Psoas muscle (tissue), 8 donors: ENCODE measurements around the gene SUZ12. TPM values are rescaled to one million over a fixed set of nuclear protein-coding genes. Genes with fewer than 3 reads are reported as not detected.
A peak's percentile ranks its signal among the peaks of the same experiment; 100 is the strongest.
"Not testable (repeated sequence)": the region's sequence is repeated elsewhere in the genome, so short reads cannot be mapped to it uniquely, and the experiment has no call there.

Experiments
- ATAC-seq, 4 donors: fragments of 200-7000 bp; cut with Tn5 transposase; one replicate each; pipeline ENCODE4 v1.9.1; 2020; ENCODE audit warnings: moderate library complexity in 3 of 4, mild to moderate bottlenecking in 2 of 4
- DNase-seq, 2 donors: peaks; one replicate each; pipeline ENCODE4 v3.0.0-alpha.2; 2020
- H3K27ac ChIP-seq: fragments of 200-600 bp; one replicate; pipeline ENCODE4 v1.8.0; 2022
- H3K27me3 ChIP-seq, 3 donors: fragments of 200-600 bp in 1 of 3; one replicate each; pipeline versions ENCODE4 v1.6.1 to v1.8.0; 2013 to 2022; ENCODE audit warnings: low read length in 2 of 3, mild to moderate bottlenecking in 2 of 3, moderate library complexity in 1 of 3; ENCODE audit not compliant: insufficient read depth in 3 of 3
- H3K36me3 ChIP-seq, 2 donors: fragments of 200-600 bp in 1 of 2; one replicate each; pipeline versions ENCODE4 v1.6.1 to v1.8.0; 2013 to 2022; ENCODE audit warnings: low read depth in 1 of 2, mild to moderate bottlenecking in 1 of 2, moderate library complexity in 1 of 2; ENCODE audit not compliant: insufficient read depth in 1 of 2
- H3K4me1 ChIP-seq: fragments of 200-600 bp; one replicate; pipeline ENCODE4 v1.8.0; 2022
- H3K4me3 ChIP-seq: fragments of 200-600 bp; one replicate; pipeline ENCODE4 v1.8.0; 2022; ENCODE audit warnings: mild to moderate bottlenecking
- H3K9me3 ChIP-seq: fragments of 200-600 bp; one replicate; pipeline ENCODE4 v1.8.0; 2022
- CTCF ChIP-seq: fragments of 200-600 bp; IDR thresholded peaks from one replicate; pipeline ENCODE4 v1.8.0; 2022; ENCODE audit warnings: antibody characterized with exemption
- WGBS, 3 donors: extraction: QIAGEN DNeasy Blood & Tissue Kit; methylation state at CpG; one replicate each; pipeline versions ENCODE4 v1.1.6 to v1.1.7; 2013; 5-methylcytosine and 5-hydroxymethylcytosine counted together
- intact Hi-C, 2 donors: fragments of 100-400 bp; cut with DNase I; formaldehyde crosslinking; loops; one replicate each; pipeline versions ENCODE4 v1.11.0 to v1.14.2; 2022
- long read RNA-seq, 2 donors: library from polyadenylated mRNA; unstranded; transcript quantifications; one replicate each; pipeline ENCODE4 v2.0.0, GENCODE V29; 2021
- polyA plus RNA-seq, 3 donors: library from polyadenylated mRNA; stranded (reverse); fragments of 200-250 nt; gene quantifications; one replicate each; pipeline ENCODE4 v1.2.3, GENCODE V29; 2013
- total RNA-seq, 4 donors: library from RNA; stranded (reverse); fragmentation: NEBNext Ultra II Directional in 2 of 4; extraction: Animal tissue kit (Norgen Biotek cat#: 25700) in 2 of 4; gene quantifications; one replicate each; pipeline versions ENCODE4 v1.2.1 to v1.2.4, GENCODE V29; 2021 to 2023
- donor health status: healthy with polysubstance abuse.
- donor health status: DM: no; HTN: no; CAD: no; lungs with moderate emphysema.
- donor health status: Bipolar disorder and iron deficiency.
- donor health status: healthy.
- donor health status: DM: yes; HTN: yes; CAD: no.
- donor health status: DM: no; HTN: no; CAD: no.
- donor health status: DM: no; HTN: no; CAD: no.
- donor health status: DM: yes; HTN: yes; CAD: no.

The SUZ12 gene
- total RNA-seq (10 to 100 TPM in 1 of 4 donors, 1 to 10 TPM in 3; 9.1 to 11.2 (median 9.8) TPM), polyA plus RNA-seq (10 to 100 TPM in 1 of 3 donors, 1 to 10 TPM in 2; 4.7 to 11.5 (median 6.3) TPM)
- long read RNA-seq, donor 1, full-length matches to known transcripts, result 9 of 14 reads
- long read RNA-seq, donor 1, partial matches to known transcripts, result 2 of 14 reads
- long read RNA-seq, donor 1, other reads (novel, unspliced or antisense), result 3 of 14 reads
- long read RNA-seq, donor 2, full-length matches to known transcripts, result 18 of 27 reads
- long read RNA-seq, donor 2, partial matches to known transcripts, result 5 of 27 reads
- long read RNA-seq, donor 2, other reads (novel, unspliced or antisense), result 4 of 27 reads

GRCh38 chr17:31936615-31937609 lies at the start of gene SUZ12:
Gene SUZ12, plus strand, starts transcription at chr17:31937007. Its CDS starts 240 bp downstream, at chr17:31937247.
- peaks cover 0 to 20% of the 10 kb centered on the region in 2 donors for H3K36me3 ChIP-seq
- H3K4me1 ChIP-seq, H3K27me3 ChIP-seq, H3K9me3 ChIP-seq, intact Hi-C loops: not testable (repeated sequence)
- peak within 1 kb of the TSS; percentile 80 for H3K4me3 ChIP-seq
- 0% methylated on average over 47 to 91 of the region's 93 CpGs for WGBS, 3 donors
- H3K27ac ChIP-seq, result peak within 1 kb of the TSS; percentile 82
- peak; percentile 100 for ATAC-seq
- peak; percentile 86 to 93 for DNase-seq

- H3K4me3 ChIP-seq, result no peak overlapping the region
- intact Hi-C loops, result loop anchor here in 1 of 2 donors (10.0 kb wide), 2 partner anchors 107 to 487 kb away; no protein-coding TSS in a partner anchor
- H3K27ac ChIP-seq, result no peak overlapping the region
Observed at GRCh38 chr17:31888124-31888523, 48.7 kb upstream of the SUZ12 start.

GRCh38 chr17:31900877-31901276 lies 35.9 kb upstream of the SUZ12 start:
- Histone ChIP-seq H3K9me3 (no peaks in the 10 kb centered on the region), H3K27me3 (no peaks in the 10 kb centered on the region), H3K4me3 (peak overlapping the region; percentile 94), H3K36me3 (peaks cover 6 to 38% of the 10 kb centered on the region in 2 donors), H3K27ac (peak overlapping the region; percentile 86), H3K4me1 (no peaks in the 10 kb centered on the region)
- no peak for DNase-seq
- TF ChIP-seq CTCF, result no peak
- ATAC-seq, result peak in 1 of 4 donors; percentile 9
- WGBS, 3 donors, result 5 to 10% (median 7%) methylated on average over 5 of the region's 5 CpGs
- intact Hi-C loops, result no loop called here

More at GRCh38 chr17:31888124-31888523, 48.7 kb upstream of the SUZ12 start:
- 88 to 97% (median 93%) methylated on average over 4 of the region's 4 CpGs for WGBS, 3 donors
- Histone ChIP-seq H3K36me3 (peaks cover 15 to 100% of the 10 kb centered on the region in 2 donors), H3K27me3 (no peaks in the 10 kb centered on the region), H3K4me1 (no peaks in the 10 kb centered on the region), H3K9me3 (no peaks in the 10 kb centered on the region)
- DNase-seq (no peak), ATAC-seq (no peak)
- TF ChIP-seq CTCF, result no peak

GRCh38 chr17:31902693-31903092 lies 34.1 kb upstream of the SUZ12 start:
- Histone ChIP-seq H3K9me3 (no peaks in the 10 kb centered on the region), H3K36me3 (peaks cover 6 to 20% of the 10 kb centered on the region in 2 donors), H3K4me3 (no peak overlapping the region), H3K27me3 (no peaks in the 10 kb centered on the region), H3K27ac (no peak overlapping the region), H3K4me1 (no peaks in the 10 kb centered on the region)
- intact Hi-C loops, result no loop called here
- TF ChIP-seq CTCF, result no peak
- WGBS, 3 donors, result 66 to 79% (median 66%) methylated on average over 2 of the region's 2 CpGs
- ATAC-seq, result no peak
- no peak for DNase-seq

GRCh38 chr17:31903401-31903800 lies 33.4 kb upstream of the SUZ12 start:
- DNase-seq (no peak), ATAC-seq (no peak)
- 93 to 95% (median 95%) methylated on average over 16 of the region's 16 CpGs for WGBS, 3 donors
- peaks cover 3 to 13% of the 10 kb centered on the region in 2 donors for H3K36me3 ChIP-seq
- H3K4me1 ChIP-seq, result no peaks in the 10 kb centered on the region
- intact Hi-C loops, result no loop called here
- TF ChIP-seq CTCF, result no peak
- no peak overlapping the region for H3K27ac ChIP-seq
- H3K27me3 ChIP-seq, result no peaks in the 10 kb centered on the region
- no peak overlapping the region for H3K4me3 ChIP-seq
- H3K9me3 ChIP-seq, result no peaks in the 10 kb centered on the region
